Mesenteric fat pad (tissue), 1 donor: Measurements from ENCODE around the gene TEK. TPM values are rescaled to one million over a fixed set of nuclear protein-coding genes. Genes with fewer than 3 reads are reported as not detected.

Source experiments
- DNase-seq: peaks from one replicate; pipeline ENCODE4 v3.0.0-alpha.2; 2020; ENCODE audit warnings: low spot score
- total RNA-seq: library from RNA; stranded (reverse); fragmentation: NEBNext Ultra II Directional; extraction: Animal tissue kit (Norgen Biotek cat#: 25700); gene quantifications from one replicate; pipeline ENCODE4 v1.2.1, GENCODE V29; 2021
- donor health status: DM: yes; HTN: yes; CAD: no.

TEK gene
- total RNA-seq, 1 donor from 2014 or later, result 16.3 TPM

DNA sequence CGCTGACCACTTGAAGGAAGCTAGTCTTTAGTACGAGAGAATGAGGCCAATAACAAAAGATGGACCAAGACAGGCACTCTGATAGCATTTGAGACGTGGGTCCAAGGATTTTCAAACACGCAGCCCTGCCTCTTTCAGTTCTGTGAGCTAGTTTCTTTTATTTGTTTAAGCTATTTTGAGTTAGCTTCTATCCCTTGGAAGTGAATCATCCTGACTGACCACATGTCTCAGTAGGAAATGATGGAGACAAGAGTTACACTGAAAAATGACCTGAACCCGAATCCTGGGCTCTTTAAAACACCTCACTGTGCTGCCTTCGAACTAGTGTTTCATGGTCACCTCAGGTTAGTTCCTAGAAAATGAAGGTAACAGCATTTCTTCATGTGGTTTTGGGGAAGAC lies 9.9 kb downstream of the TEK start:
- DNase-seq, result no peak

DNA sequence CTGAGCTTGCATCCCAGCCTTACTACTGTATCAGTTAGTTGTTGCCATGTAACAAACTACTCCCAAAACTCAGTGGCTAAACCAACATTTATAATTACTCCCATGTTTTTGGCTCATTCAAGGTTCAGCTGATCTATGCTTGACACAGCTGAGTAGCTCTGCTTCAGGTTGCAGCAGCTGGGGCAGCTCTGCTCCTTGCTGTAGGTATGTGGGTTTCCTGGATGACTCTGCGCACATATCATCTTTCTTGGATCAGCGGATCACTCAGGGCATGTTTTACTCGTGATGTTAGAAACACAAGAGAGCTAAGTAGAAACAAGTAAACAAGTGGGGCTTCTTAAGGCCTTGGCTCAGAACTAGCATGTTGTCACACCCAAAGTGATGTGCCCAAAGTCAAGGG lies 15.1 kb downstream of the TEK start:
- DNase-seq, result no peak

- DNase-seq, result no peak
Observed at GRCh38 chr9:27125030-27125429, 16.0 kb downstream of the TEK start.

- DNase-seq, result no peak
Observed at GRCh38 chr9:27125936-27126335, 16.9 kb downstream of the TEK start.

- no peak for DNase-seq
Observed at GRCh38 chr9:27126670-27127069, 17.6 kb downstream of the TEK start.

DNA sequence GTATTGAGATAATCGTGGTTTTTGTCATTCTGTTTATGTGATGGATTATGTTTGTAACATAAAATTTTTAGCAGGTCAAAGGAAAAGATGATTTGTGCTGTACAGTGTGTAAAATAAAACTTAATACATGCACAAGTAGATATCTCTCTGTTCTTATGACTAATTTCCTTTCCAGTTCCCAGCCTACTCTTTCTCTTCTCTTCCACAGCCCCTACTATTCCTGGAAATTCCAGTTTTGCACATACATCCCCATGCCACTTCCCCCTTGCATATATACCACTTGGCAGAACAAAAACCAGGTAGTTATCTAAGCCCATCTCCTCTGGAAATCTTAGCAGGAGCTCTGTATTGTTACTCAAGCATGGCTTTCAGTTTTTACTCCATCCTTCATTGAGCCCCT lies 20.2 kb downstream of the TEK start:
- DNase-seq, result no peak

GRCh38 chr9:27131731-27132130 lies 22.7 kb downstream of the TEK start:
- no peak for DNase-seq

DNA sequence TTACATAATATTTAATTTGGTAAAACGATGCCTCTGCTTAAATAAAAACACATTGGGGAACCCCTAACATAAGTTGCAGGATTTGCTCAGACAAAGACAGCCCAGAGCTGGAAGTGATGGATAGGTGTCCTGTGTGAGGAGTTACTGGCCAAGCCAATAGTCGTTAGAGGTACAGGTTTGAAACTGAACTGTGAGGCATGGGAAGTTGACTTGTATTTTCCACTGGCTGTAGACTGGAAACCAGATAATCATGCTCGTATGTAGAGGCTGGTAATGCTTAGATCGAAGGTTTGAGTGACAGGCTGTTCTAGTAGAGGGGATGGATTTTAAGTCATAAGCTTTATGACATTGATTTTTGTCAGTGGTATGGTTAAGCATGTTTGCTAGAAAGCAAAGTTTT lies 24.8 kb downstream of the TEK start:
- DNase-seq, result no peak

GRCh38 chr9:27142299-27142930 lies 33.4 kb downstream of the TEK start:
- no peak for DNase-seq

DNA sequence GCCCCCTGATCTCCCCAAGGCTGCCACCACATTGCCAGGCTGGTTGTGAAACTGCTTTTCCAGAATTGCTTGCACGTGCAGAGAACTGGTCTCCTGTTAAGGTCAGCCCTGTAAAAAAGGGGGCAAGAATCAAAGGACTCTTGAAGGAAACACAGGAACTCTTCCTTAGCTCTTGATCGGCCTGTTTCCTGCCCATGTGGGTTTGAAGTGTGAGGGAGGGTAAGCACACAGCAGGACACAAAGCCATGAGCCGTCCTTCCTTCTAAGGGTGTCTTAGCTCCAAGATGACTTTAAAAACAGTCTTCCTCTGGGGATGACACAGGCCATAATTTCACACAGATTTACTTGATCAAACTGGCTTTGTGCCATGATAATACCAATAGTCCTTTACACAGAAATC lies 36.1 kb downstream of the TEK start:
- no peak for DNase-seq

- no peak for DNase-seq
Observed at GRCh38 chr9:27149651-27150050, 40.6 kb downstream of the TEK start.

GRCh38 chr9:27150746-27151406 lies 41.9 kb downstream of the TEK start:
- DNase-seq, result no peak

DNA sequence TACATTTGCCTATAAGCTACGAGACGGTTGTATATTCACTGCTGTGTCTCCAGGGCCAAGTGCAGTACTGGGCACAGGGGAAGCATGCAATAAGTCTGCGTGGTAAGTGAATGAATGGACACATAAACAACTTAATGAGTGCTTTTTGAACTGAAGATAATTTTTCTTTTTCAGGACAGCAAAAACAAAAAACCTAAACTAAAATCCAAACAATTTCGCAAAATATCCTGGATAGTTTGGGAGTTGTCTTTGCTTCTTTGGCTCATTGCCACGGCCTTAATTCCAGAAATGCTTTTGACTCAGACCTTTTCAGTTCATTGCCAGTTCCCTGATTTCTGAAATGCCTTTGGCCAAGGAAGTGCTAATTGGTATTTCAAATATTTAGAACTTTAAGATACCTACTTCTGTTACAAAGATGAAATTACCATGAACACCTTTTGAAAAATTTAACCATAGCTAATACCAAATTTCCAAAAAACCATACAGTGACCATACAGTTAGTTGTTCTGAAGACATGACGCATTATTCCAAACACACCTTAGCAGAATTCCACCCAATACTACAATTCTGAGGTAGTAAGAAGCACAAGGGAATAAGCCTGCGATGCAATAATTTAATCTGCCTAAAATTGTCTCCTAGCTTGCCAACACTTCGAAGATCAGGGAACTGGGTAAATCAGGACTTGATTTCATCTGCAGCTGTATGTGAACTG lies 42.8 kb downstream of the TEK start:
- no peak for DNase-seq

DNA sequence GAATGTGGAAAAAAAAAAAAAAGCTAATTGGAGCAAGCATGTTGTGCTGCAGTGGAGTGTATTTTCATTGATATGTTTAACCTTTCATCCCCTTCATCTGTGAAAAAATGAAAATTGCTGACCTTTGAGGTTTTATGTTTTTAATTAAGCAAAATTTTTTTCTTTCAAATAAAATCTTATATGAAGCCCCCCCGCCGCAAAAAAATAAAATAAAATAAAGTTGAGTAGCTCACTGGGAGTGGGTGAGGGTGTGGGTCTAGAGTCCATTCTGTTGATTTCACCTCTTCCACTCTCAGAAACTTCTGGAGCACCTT lies 43.3 kb downstream of the TEK start:
- no peak for DNase-seq

- no peak for DNase-seq
Observed at GRCh38 chr9:27154908-27155307, 45.9 kb downstream of the TEK start.

DNA sequence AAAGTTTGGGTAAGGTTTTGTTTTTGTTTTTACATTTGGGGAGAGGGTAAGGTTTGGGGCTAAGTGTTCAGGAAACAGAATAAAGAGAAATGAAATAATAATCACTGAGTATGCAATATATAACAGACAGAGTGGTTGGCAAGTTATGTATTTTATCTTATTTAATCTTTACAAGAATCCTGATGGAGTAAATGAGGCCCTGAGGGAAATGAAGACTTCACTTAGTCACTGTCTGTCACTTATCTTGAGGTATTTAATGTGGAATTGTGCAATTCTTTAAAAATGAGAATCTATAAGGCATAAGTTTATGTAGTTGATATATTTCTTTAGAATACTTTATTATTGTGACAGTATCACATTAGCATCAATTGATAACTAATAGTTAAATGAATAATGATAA lies 48.1 kb downstream of the TEK start:
- no peak for DNase-seq

- DNase-seq, result no peak
Observed at GRCh38 chr9:27157736-27158135, 48.7 kb downstream of the TEK start.

DNA sequence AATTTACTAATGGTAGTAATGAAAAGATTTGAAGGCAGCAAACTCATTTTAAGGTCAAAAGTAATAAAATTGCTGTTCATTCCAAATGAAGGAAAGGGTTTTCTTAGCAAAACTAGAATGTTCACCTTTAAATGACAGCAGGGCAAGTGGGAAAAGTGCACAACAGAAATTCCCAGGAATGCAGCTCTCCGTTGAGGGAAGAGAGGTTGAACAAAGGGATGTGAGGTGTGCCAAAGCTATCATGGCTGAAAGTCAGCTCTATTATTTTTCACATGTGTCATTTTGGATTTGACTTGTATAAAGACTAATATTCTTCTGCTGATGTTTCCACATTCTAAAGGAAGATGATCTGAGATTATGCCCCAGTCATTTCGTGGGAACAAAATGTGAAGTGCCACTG lies 51.6 kb downstream of the TEK start:
- no peak for DNase-seq

GRCh38 chr9:27162045-27162444 lies 53.0 kb downstream of the TEK start:
- no peak for DNase-seq

DNA sequence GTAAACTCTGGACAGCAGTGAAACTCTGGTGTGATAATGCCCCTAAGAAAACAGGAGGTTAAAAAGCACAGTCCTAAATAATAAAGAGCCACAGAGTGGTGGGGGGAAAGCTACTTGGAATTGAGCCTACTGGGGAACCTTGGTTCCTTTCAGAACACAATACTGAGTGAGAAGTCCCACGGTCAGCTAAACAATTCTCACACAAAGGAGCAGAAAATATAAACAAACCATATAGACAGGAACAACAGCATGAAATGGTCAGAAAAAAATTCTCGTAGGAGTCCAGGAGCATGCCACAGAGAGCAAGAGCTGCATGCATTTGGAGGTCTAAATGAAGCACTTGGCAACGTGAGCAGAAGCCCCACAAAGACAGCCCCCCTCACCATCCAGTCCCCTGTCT lies 56.0 kb downstream of the TEK start:
- no peak for DNase-seq

DNA sequence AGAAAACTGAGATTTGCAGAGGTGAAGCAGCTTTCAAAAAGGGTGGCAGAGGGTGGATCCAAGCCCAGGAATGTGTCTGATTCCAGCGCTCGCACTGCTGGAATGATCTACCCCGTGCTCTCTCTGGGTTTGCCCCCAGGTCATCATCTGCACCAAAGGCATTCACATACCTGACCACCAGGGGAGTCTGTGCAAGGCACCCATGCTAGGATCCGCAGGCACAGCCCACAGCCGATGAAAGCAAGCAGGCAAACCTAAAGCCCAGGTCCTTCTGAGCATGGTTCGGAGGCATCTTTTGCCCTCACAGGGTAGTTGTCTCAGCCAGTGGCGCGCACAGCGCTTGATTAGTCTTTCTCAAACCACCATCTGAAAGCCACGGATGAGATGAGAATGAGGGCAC lies 56.6 kb downstream of the TEK start:
- no peak for DNase-seq

DNA sequence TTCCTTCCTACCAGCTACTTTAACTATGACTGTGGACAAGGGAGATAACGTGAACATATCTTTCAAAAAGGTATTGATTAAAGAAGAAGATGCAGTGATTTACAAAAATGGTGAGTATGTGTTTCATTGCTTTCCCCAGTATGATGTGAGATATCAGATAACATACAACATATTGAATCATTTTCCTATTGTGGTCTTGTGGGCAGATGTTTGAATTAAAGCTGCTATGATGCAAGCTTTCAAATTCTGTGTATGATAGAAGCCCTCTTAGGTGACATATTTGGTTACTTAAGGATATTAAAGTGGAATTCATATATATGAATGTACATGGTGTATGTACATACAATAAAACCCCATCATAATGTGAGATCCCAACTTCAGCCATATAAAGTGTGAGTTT lies 59.5 kb downstream of the TEK start:
- DNase-seq, result no peak

DNA sequence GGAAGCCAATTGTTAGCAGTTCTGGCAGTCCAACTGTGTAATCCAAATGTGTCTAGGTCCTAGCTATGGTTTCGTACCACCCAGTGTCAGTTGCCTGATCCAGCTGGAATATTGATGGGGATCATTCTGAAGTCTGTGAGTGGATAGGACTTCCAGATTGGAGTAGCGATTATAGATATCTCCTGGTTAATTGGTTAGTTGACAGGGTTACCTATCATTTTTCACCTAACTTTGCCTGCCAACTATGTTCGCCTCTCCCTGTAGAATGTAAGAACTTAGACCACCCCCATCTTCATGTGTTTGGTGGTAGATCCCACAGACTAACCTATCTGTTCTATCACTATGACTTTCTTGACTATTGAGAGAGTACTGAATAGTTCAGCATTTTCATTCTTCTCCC lies 59.9 kb downstream of the TEK start:
- no peak for DNase-seq
